CD4-positive, alpha-beta T cell treated with Interleukin-4 for 1 hour (primary cell): Measurements from ENCODE around the gene GPS1.
"Not testable (repeated sequence)": the region's sequence is repeated elsewhere in the genome, so short reads cannot be mapped to it uniquely, and the experiment has no call there.

Experiments
- DNase-seq, 2 donors: peaks; one replicate each; pipeline ENCODE4 v3.0.0-alpha.2; 2020 to 2022

Gene GPS1

GRCh38 chr17:82028966-82029365 lies 22.7 kb upstream of the GPS1 start:
- DNase-seq = no peak

DNA sequence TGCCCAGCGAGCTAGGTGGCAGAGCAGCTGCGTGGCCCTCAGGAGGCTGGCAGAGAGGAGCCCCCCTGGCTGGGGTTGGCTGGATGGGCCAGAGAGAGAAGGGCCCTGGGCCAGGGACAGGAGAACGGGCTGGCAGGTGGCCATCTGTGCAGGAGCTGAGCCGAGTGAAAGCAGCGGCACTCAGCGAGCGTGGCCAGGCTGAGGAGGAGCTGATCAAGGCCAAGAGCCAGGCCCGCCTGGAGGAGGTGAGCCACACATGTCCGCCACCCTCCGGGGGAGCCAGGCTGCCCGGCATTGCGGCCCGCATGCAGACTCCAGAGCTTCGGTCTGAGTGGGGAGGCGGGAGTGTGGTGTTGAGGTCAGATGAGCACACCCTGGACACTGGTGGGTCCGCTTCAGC lies 22.3 kb upstream of the GPS1 start:
- no peak for DNase-seq

GRCh38 chr17:82029990-82030469 lies 21.7 kb upstream of the GPS1 start:
- no peak for DNase-seq

GRCh38 chr17:82030470-82031302 lies 21.0 kb upstream of the GPS1 start:
- peak; percentile 81 to 84 for DNase-seq

DNA sequence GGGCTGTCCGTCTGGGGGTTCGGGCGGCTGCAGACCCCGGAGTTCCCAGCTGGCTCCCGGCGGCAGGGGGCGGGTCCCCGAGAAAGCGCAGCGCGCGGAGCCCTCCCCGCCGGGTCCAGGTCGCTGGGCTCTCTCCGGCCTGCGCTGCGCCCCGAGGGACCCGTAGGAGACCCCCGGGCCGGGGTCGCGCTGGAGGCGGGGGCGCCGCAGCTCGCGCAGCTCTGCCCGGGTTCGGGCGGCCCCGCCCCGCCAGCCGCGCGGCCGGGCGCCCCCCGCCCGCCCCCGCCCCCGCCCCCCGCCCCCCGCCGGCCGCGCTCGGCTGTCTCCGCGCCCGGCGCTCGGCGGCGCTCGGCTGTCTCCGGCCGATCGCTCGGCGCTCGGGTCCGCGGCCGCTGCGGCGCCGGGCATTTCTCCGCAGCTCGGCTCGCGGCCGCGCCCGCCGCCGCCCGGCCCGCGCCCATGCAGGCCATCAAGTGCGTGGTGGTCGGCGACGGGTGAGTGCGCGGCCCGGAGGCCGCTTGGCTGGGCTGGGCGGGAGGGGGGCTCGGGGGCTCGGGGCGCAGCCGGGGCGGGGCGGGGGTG lies 20.3 kb upstream of the GPS1 start, which contains the start of gene RAC3:
TSS of gene RAC3 (plus strand) at position 376 of the 582 bp plus-strand sequence. CDS start at position 460, 84 bp downstream.
- no peak for DNase-seq

DNA sequence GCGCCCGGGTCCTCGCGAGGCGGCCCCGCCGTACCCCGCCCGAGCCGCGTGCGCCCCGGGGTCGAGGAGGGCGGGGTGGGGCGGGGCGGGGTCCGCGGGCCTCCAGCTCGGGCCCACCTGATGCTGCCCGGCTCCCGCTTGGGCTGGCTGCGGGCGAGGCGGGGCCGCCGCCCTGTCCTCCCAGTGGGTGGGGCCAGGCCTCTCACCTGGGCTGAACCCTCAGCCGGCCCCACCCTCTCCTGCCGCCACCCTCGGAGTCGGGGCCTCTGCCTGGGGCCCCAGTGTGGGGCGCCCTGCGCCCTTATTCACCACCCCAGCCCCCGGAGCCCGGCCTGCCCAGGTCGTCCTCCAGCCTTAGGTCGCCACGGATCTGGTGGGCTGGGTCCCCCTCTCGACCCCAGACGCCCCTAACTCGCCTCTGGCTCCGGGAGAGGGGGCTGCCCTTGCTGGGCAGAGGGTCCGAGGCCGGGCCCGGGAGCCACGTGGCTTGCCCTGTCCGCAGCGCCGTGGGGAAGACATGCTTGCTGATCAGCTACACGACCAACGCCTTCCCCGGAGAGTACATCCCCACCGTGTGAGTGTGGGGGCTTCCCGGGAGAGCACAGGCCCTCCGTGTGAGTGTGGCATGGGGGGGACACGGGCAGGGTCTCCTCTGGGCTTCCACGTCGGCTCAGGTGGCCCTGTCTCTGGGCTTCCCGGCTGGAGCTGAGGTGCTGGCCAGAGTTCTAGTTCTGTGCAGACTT lies 19.6 kb upstream of the GPS1 start:
- DNase-seq = peak in 1 of 2 donors; percentile 40

DNA sequence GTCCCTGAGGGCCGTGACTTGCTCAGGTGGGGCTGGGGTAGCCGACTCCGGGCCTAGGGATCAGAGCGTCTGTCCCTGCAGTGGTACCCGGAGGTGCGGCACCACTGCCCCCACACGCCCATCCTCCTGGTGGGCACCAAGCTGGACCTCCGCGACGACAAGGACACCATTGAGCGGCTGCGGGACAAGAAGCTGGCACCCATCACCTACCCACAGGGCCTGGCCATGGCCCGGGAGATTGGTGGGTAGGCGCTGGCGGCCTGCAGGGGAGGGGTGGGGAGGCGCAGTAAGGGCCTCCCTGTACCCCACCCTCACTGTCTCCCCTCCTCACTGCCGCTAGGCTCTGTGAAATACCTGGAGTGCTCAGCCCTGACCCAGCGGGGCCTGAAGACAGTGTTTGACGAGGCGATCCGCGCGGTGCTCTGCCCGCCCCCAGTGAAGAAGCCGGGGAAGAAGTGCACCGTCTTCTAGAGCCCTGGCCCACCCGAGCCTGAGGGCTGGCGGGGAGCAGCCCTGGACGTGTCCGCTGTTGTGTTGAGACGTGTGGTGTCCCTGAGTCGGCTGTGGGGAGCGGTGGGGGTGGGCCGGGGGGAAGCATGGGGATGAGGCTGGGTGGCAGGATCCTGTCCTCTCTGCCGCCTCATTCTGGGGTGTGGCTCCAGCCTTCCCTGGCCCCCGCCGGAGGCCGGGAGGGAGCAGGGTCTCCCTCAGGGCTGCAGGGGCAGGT lies 18.2 kb upstream of the GPS1 start:
- no peak for DNase-seq

GRCh38 chr17:82034371-82035011 lies 17.2 kb upstream of the GPS1 start:
- DNase-seq = no peak

DNA sequence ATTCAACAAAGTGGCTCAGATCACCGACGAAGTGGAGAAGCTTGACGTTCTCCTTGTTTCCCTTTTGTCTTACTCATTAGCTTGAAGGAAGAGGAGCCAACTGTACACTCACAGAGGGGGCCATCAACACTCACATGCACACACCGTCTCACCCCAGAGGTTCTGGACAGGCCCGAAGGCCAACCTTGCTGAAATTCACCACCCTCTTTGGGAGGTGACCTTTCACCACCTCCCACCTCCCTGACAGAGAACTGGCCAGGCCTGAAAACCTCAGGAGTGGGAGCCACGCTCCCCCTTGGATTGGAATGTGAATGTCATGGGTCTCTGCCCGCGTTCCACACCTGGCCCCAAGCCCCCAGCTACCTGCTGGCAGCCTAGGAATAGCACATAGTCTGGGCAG lies 16.2 kb upstream of the GPS1 start:
- DNase-seq = no peak

GRCh38 chr17:82035956-82036633 lies 15.6 kb upstream of the GPS1 start:
- no peak for DNase-seq

GRCh38 chr17:82036634-82037091 lies 15.0 kb upstream of the GPS1 start:
- no peak for DNase-seq

DNA sequence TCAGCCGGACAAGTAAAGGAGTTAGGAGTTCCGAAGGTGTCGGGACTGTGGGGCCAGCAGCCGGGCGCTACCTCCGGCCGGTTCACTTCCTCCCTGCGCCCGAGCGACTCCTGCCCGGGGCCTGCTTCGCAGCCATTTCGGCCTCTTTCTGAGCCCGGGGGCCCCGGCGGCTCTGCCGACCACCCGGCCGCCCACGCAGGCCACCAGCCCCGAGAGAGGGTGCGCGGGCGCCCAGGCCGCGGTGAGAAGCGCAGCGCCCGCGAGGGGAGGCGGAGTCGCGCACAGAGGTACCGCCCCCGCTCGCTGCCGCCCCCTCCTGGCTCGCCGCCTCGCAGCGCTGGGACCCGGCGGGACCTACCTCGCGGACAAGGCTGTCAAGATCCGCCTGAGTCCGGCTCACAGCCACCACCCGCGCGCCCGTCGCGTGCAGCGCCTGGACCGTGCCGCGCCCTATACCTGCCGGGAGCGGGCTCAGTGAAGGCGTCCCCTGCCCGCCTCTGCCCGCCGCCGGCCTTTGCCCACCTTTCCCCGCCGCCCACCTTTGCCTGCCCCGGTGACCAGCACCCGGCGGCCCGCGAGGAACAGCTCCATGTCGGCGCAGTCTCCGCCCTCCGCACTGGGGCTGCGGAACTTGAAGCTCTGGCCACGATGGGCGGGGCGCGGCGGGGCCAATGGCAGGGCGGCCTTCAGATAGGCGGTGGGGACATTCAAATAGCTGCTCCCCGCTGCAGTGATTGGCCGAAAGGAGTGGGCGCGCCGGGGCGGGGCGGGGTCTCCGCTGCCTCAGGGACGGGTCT lies 14.4 kb upstream of the GPS1 start, which contains the start of gene DCXR:
TSS of gene DCXR (minus strand) at position 606 of the 797 bp plus-strand sequence. CDS start at position 591, 15 bp downstream.
- peak; percentile 96 for DNase-seq

GRCh38 chr17:82037889-82038195 lies 13.9 kb upstream of the GPS1 start:
- DNase-seq = no peak

DNA sequence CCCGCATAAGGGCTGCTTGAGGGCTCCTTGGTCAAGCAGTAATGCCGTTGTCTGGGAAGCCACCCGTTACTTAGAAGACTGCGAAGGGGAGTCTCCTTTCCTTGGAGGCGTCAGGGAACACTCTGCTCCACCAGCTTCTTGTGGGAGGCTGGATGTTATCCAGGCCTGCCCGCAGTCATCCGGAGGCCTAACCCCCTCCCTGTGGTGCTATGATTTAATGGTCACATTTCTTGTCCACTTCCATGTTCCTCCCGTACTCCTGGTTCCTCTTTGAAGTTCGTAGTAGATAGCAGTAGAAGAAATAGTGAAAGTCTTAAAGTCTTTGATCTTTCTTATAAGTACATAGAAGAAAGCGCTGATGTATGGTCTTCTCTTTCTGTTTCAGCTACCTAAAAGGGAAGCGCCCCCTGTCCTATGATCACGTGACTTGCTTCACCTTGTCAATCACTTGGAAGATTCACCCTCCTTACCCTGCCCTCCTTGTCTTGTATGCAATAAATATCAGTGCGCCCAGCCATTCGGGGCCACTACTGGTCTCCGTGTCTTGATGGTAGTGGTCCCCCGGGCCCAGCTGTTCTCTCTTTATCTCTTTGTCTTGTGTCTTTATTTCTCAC lies 12.8 kb upstream of the GPS1 start:
- DNase-seq = not testable (repeated sequence)

DNA sequence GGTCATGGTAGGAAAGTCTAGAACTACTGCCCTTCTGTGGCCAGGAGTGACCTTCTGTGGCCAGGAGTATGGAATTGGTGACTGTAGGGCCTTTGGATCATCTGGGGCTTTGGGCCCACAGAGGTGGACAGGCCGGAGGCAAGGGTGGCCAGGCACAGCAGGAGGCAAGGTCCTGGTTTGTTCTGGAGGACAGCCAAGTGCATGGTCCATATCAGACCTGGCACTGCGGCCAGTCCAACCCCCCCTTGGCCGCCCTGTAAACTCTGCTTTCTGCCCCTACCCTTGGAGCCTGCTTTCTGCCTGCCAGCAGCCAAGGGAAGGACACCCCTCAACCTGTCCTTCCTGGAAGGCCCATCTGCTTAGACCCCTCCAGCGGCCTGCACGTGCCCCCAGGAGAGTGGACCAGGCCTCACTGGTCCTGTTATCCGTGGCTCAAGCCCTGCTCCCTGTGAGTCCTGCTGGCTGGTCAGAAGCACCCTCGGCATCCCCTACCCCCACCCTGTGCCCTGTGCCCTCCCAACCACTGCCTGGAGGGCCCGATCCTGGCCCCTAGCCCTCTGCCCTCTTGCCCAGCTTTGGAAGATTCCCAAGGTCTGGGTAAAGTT lies 11.9 kb upstream of the GPS1 start:
- no peak for DNase-seq

- DNase-seq = no peak
Measured at GRCh38 chr17:82041144-82041814, 10.4 kb upstream of the GPS1 start.

DNA sequence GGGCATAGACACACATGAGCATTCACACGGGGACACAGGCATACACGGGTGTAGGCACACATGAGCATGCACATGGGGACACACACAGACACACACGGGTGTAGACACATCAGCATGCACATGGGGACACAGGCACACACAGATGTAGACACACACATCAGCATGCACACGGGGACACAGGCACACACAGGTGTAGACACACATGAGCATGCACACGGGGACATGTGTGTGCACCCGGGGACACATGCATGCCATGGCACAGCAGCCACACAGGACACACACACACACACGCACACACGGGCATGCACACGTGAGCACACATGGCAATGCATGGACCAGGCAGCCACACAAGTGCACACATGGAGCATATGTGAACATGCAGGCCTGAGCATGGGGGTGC lies 9.0 kb upstream of the GPS1 start:
- DNase-seq = no peak

DNA sequence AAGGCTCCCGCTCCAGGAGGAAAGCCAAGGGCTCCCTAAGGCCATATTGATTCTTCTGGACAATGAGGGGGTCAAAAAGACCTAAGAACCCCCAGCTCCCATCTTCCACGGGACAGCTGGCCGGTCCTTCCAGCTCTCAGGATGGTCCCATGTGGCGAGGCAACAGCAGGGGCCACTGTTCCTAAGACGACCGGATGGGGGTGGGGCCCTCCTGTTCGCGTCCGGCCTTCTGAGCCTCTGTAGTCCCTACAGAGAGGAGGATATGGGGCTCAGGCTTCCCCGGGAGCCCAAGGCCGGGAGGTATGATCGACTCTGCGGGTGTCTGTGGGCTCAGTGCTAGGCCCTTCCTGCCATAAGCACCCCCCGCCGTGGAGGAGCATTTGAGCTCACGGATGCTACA lies 8.2 kb upstream of the GPS1 start:
- no peak for DNase-seq

GRCh38 chr17:82045936-82046484 lies 5.7 kb upstream of the GPS1 start:
- no peak for DNase-seq
